Measurements from ENCODE around the gene SLC4A1AP.

The SLC4A1AP gene

GRCh38 chr2:27736031-27736889 lies 72.6 kb downstream of the SLC4A1AP start:
- H3K4me3 ChIP-seq (ENCODE audit: low read depth, low read length): no peak overlapping the region
- no peak for DNase-seq (ENCODE audit: low read depth)
- TF ChIP-seq CTCF (conservative IDR thresholded peaks at IDR 0.05; ENCODE audit: low read depth, low read length): no peak

GRCh38 chr2:27736890-27737204 lies 73.2 kb downstream of the SLC4A1AP start:
- H3K4me3 ChIP-seq (ENCODE audit: low read depth, low read length): no peak overlapping the region
- DNase-seq (ENCODE audit: low read depth): no peak
- TF ChIP-seq CTCF (conservative IDR thresholded peaks at IDR 0.05; ENCODE audit: low read depth, low read length): no peak

- H3K4me3 ChIP-seq (ENCODE audit: low read depth, low read length): no peak overlapping the region
- peak; percentile 13 for TF ChIP-seq CTCF (conservative IDR thresholded peaks at IDR 0.05; ENCODE audit: low read depth, low read length)
- DNase-seq (ENCODE audit: low read depth): peak; percentile 93
Measured at GRCh38 chr2:27737676-27738348, 74.1 kb downstream of the SLC4A1AP start.

GRCh38 chr2:27738349-27739057 lies 74.8 kb downstream of the SLC4A1AP start:
- no peak overlapping the region for H3K4me3 ChIP-seq (ENCODE audit: low read depth, low read length)
- TF ChIP-seq CTCF (conservative IDR thresholded peaks at IDR 0.05; ENCODE audit: low read depth, low read length): no peak
- no peak for DNase-seq (ENCODE audit: low read depth)

GRCh38 chr2:27739058-27739373 lies 75.3 kb downstream of the SLC4A1AP start:
- no peak overlapping the region for H3K4me3 ChIP-seq (ENCODE audit: low read depth, low read length)
- DNase-seq (ENCODE audit: low read depth): no peak
- TF ChIP-seq CTCF (conservative IDR thresholded peaks at IDR 0.05; ENCODE audit: low read depth, low read length): no peak

- H3K4me3 ChIP-seq (ENCODE audit: low read depth, low read length): no peak overlapping the region
- DNase-seq (ENCODE audit: low read depth): no peak
- TF ChIP-seq CTCF (conservative IDR thresholded peaks at IDR 0.05; ENCODE audit: low read depth, low read length): no peak
Measured at GRCh38 chr2:27741673-27742072, 78.0 kb downstream of the SLC4A1AP start.

Measured in choroid plexus epithelial cell (primary cell).